GM12878 (cell line): Measurements from ENCODE around the gene ZNF860. TPM values are rescaled to one million over a fixed set of nuclear protein-coding genes. Genes with fewer than 3 reads are reported as not detected.

Experiments used
- ATAC-seq: fragments of 200-7000 bp; cut with Tn5 transposase; 3 replicates; pipeline ENCODE4 v1.9.1; 2020; ENCODE audit warnings: mild to moderate bottlenecking, moderate library complexity
- BruUV-seq: library from RNA; stranded (reverse); fragments of 400-500 nt; replicated peaks from 2 replicates; lab custom pipeline; 2021; lab: Mats Ljungman, UMichigan
- CTCF ChIA-PET: fragments of 300-600 bp; sonication (Branson Sonifier 250); formaldehyde crosslinking; extraction: SDS; loops from one replicate; lab custom pipeline; 2021; ENCODE audit warnings: inconsistent platforms; lab: Yijun Ruan, JAX
- POLR2A ChIA-PET: fragments of 350-600 bp; formaldehyde crosslinking; extraction: SDS; loops from one replicate; lab custom pipeline; 2021; ENCODE audit warnings: inconsistent platforms; lab: Charles Lee
- RAD21 ChIA-PET: fragments of 300-600 bp; sonication (Branson Sonifier 250); formaldehyde crosslinking; loops from one replicate; lab custom pipeline; 2023; ENCODE audit warnings: antibody characterized with exemption; ENCODE audit not compliant: unreplicated experiment; lab: Charles Lee
- SMC1A ChIA-PET: fragments of 300-600 bp; sonication (Branson Sonifier 250); formaldehyde crosslinking; loops from one replicate; lab custom pipeline; 2023; ENCODE audit not compliant: unreplicated experiment, uncharacterized antibody; lab: Charles Lee
- DNase-seq: peaks from one replicate; pipeline ENCODE4 v3.0.0-alpha.2; 2011; ENCODE audit warnings: low read depth, low spot score
- FAIRE-seq: peaks from 3 replicates; lab custom pipeline; 2011; peaks lifted over from hg19 to GRCh38; lab: Jason Lieb, UNC
- H2AFZ ChIP-seq: 2 replicates; pipeline ENCODE4 v1.6.0; 2011; ENCODE audit warnings: low read depth, low read length, control low read depth; ENCODE audit not compliant: control insufficient read depth
- H3K27ac ChIP-seq: 2 replicates; pipeline ENCODE4 v1.5.1; 2011; ENCODE audit warnings: control low read depth; ENCODE audit not compliant: control insufficient read depth, insufficient read depth
- H3K27me3 ChIP-seq, 2 experiments: replicated peaks in 1 of 2; 2 replicates each; pipeline versions ENCODE4 v1.6.0 to v1.6.1; 2011; ENCODE audit warnings: low read length in 1 of 2; ENCODE audit not compliant: control insufficient read depth in 2 of 2, insufficient read depth in 2 of 2
- H3K36me3 ChIP-seq, 2 experiments: 2 replicates each; pipeline ENCODE4 v1.5.1; 2011; ENCODE audit warnings: low read length in 1 of 2; ENCODE audit not compliant: control insufficient read depth in 2 of 2, insufficient read depth in 2 of 2
- H3K4me1 ChIP-seq: 2 replicates; pipeline ENCODE4 v1.6.1; 2011; ENCODE audit warnings: mild to moderate bottlenecking, low read length, moderate library complexity, mixed read lengths; ENCODE audit not compliant: control insufficient read depth, insufficient read depth
- H3K4me2 ChIP-seq: 2 replicates; pipeline ENCODE4 v1.6.0; 2011; ENCODE audit warnings: control low read depth; ENCODE audit not compliant: control insufficient read depth, insufficient read depth
- H3K4me3 ChIP-seq: fragments of 200-600 bp; sonication (generic); 2 replicates; pipeline ENCODE4 v1.5.1; 2016
- H3K79me2 ChIP-seq: 2 replicates; pipeline ENCODE4 v1.6.0; 2011; ENCODE audit warnings: low read length; ENCODE audit not compliant: control insufficient read depth, insufficient read depth
- H3K9ac ChIP-seq: 2 replicates; pipeline ENCODE4 v1.8.0; 2011; ENCODE audit warnings: low read length, control low read depth, mixed read lengths; ENCODE audit not compliant: control insufficient read depth, insufficient read depth
- H3K9me3 ChIP-seq: replicated peaks from 3 replicates; pipeline ENCODE4 v1.5.1; 2011; ENCODE audit warnings: mild to moderate bottlenecking, low read length; ENCODE audit not compliant: control insufficient read depth, insufficient read depth
- H4K20me1 ChIP-seq: 2 replicates; pipeline ENCODE4 v1.6.0; 2011; ENCODE audit not compliant: control insufficient read depth, insufficient read depth
- BCL3 ChIP-seq: IDR thresholded peaks from 2 replicates; pipeline ENCODE4 v1.6.1; 2011; ENCODE audit warnings: borderline replicate concordance, low read depth, mild to moderate bottlenecking, moderate library complexity, low read length; ENCODE audit not compliant: insufficient read depth, poor library complexity, severe bottlenecking
- ESRRA ChIP-seq: IDR thresholded peaks from 2 replicates; pipeline ENCODE4 v1.6.1; 2012; ENCODE audit warnings: mild to moderate bottlenecking, low read length, improper control_type of control experiment
- KLF5 ChIP-seq: fragments of 450-650 bp; IDR thresholded peaks from 2 replicates; pipeline ENCODE4 v1.6.1; 2014; ENCODE audit warnings: mild to moderate bottlenecking; ENCODE audit not compliant: partially characterized antibody
- RELA ChIP-seq: fragments of 450-650 bp; IDR thresholded peaks from 2 replicates; pipeline ENCODE4 v1.8.0; 2014; ENCODE audit warnings: borderline replicate concordance; ENCODE audit not compliant: partially characterized antibody
- SRF ChIP-seq, 2 experiments: IDR thresholded peaks; 2 replicates each; pipeline ENCODE4 v1.6.1; 2011; ENCODE audit warnings: low read depth in 2 of 2, low read length in 2 of 2, mild to moderate bottlenecking in 1 of 2, moderate library complexity in 1 of 2
- TARDBP ChIP-seq: IDR thresholded peaks from 2 replicates; pipeline ENCODE4 v1.6.1; 2016; ENCODE audit warnings: borderline replicate concordance
- WGBS: methylation state at CpG from one replicate; pipeline ENCODE4 v1.1.6; 2016; ENCODE audit warnings: low lambda C conversion rate; ENCODE audit not compliant: insufficient replicate concordance, insufficient coverage; ENCODE audit errors: missing lambda C conversion rate; 5-methylcytosine and 5-hydroxymethylcytosine counted together
- in situ Hi-C: fragments of 300-500 bp; cut with MboI; formaldehyde crosslinking; loops from 9 replicates; pipeline ENCODE4 v1.14.3; 2018; ENCODE audit warnings: mixed read lengths
- intact Hi-C: fragments of 100-400 bp; cut with micrococcal nuclease; formaldehyde crosslinking; loops from one replicate; pipeline ENCODE4 v1.14.2; 2022; ENCODE audit not compliant: unreplicated experiment
- polyA plus RNA-seq, 11 experiments: library from polyadenylated mRNA; depleted of rRNA in 4 of 11; unstranded in 6 of 11; stranded (reverse) in 5 of 11; fragments of >200 nt; fragmentation: Nextera tagmentation in 4 of 11; fragmentation: Illumina TruSeq in 1 of 11; extraction: Ambion mirVana in 4 of 11; extraction: Trizol in 1 of 11; gene quantifications; 1 replicate in 1 of 11; 2 replicates in 10 of 11; pipeline versions ENCODE4 v1.2.1 to v1.2.3, GENCODE V29; 2011 to 2016; ENCODE audit warnings: inconsistent platforms in 2 of 11, missing spikeins in 2 of 11, low read depth in 1 of 11
- total RNA-seq, 4 experiments: library from RNA; depleted of rRNA in 3 of 4; stranded (reverse); fragments of >200 nt in 3 of 4; fragmentation: Illumina TruSeq in 1 of 4; extraction: Trizol in 1 of 4; gene quantifications; 2 replicates each; pipeline versions ENCODE4 v1.2.1 to v1.2.3, GENCODE V29; 2013 to 2021

The ZNF860 gene
- total and polyA plus RNA-seq, 10 of the 15 experiments (the other 5 are each of a cell fraction or from before 2014, with no cell fraction given), result not detected

- CTCF ChIA-PET, result interaction anchor here (5.0 kb wide), 1 partner anchor 124 kb away, joined by 50 read pairs; no protein-coding TSS in a partner anchor
- Histone ChIP-seq H3K9me3 (no peaks in the 10 kb centered on the region), H3K79me2 (no peaks in the 10 kb centered on the region), H3K4me1 (no peaks in the 10 kb centered on the region), H3K36me3 (no peaks in the 10 kb centered on the region), H3K4me3 (no peak overlapping the region), H3K9ac (no peak overlapping the region), H3K27me3 (no peaks in the 10 kb centered on the region), H4K20me1 (no peaks in the 10 kb centered on the region), H3K4me2 (no peak overlapping the region), H2AFZ (no peak overlapping the region), H3K27ac (no peak overlapping the region)
- ATAC-seq, result no peak
- SMC1A ChIA-PET, result no interaction called here
- no peak for DNase-seq
- TF ChIP-seq KLF5 (no peak), TARDBP (no peak), ESRRA (no peak), SRF (IDR thresholded peaks at IDR 0.05; ENCODE audit: low read depth in 2 of 2, low read length in 2 of 2) (no peak)
- no peak for FAIRE-seq
- RAD21 ChIA-PET, result no interaction called here
- in situ Hi-C loops (no loop called here), intact Hi-C loops (no loop called here)
- BruUV-seq, result no TSS peak
- POLR2A ChIA-PET, result no interaction called here
- WGBS, result 47% methylated on average over 7 of the region's 7 CpGs
Observed at GRCh38 chr3:32021155-32021554, 39.6 kb downstream of the ZNF860 start.

GRCh38 chr3:32021748-32022147 is 40.2 kb downstream of the ZNF860 start:
- intact Hi-C loops, result no loop called here
- no peaks in the 10 kb centered on the region for H3K27me3 ChIP-seq
- in situ Hi-C loops, result no loop called here
- no TSS peak for BruUV-seq
- no peak overlapping the region for H3K9ac ChIP-seq
- FAIRE-seq (no peak), ATAC-seq (no peak), DNase-seq (no peak)
- H3K36me3 ChIP-seq, result no peaks in the 10 kb centered on the region
- ChIA-PET SMC1A (no interaction called here), CTCF (no interaction called here), POLR2A (interaction anchor here (0.5 kb wide), 1 partner anchor 276 kb away, joined by 4 read pairs; no protein-coding TSS in a partner anchor), RAD21 (no interaction called here)
- no peaks in the 10 kb centered on the region for H3K9me3 ChIP-seq
- no peaks in the 10 kb centered on the region for H3K79me2 ChIP-seq
- no peaks in the 10 kb centered on the region for H4K20me1 ChIP-seq
- no peak overlapping the region for H3K27ac ChIP-seq
- TF ChIP-seq RELA, result no peak
- TF ChIP-seq BCL3, result no peak
- WGBS, result 0% methylated on average over 3 of the region's 3 CpGs
- H2AFZ ChIP-seq, result no peak overlapping the region
- H3K4me1 ChIP-seq, result no peaks in the 10 kb centered on the region
- H3K4me3 ChIP-seq, result no peak overlapping the region
- no peak overlapping the region for H3K4me2 ChIP-seq
